Ascending aorta (tissue), 2 donors: ENCODE data around the gene CYP2U1. TPM values are rescaled to one million over a fixed set of nuclear protein-coding genes. Genes with fewer than 3 reads are reported as not detected.

ENCODE experiments used
- DNase-seq, 2 donors: peaks; one replicate each; pipeline ENCODE4 v3.0.0-alpha.2; 2019; ENCODE audit warnings: low spot score in 2 of 2
- H3K27ac ChIP-seq, 2 donors: fragments of 200-600 bp; sonication (generic); one replicate each; pipeline ENCODE4 v1.5.1; 2016 to 2017; ENCODE audit warnings: mild to moderate bottlenecking in 1 of 2
- H3K27me3 ChIP-seq: fragments of 200-600 bp; sonication (generic); one replicate; pipeline ENCODE4 v1.5.1; 2017
- H3K36me3 ChIP-seq, 2 donors: fragments of 200-600 bp; sonication (generic); one replicate each; pipeline ENCODE4 v1.5.1; 2016
- H3K4me1 ChIP-seq, 2 donors: fragments of 200-600 bp; sonication (generic); one replicate each; pipeline ENCODE4 v1.5.1; 2016 to 2017; ENCODE audit warnings: mild to moderate bottlenecking in 1 of 2
- H3K4me3 ChIP-seq, 2 donors: fragments of 200-600 bp; sonication (generic); one replicate each; pipeline ENCODE4 v1.5.1; 2016 to 2017; ENCODE audit warnings: mild to moderate bottlenecking in 1 of 2
- H3K9me3 ChIP-seq, 2 donors: fragments of 200-600 bp; sonication (generic); one replicate each; pipeline ENCODE4 v1.5.1; 2016
- CTCF ChIP-seq, 3 experiments: fragments of 200-600 bp in 2 of 3; fragments of 450-650 bp in 1 of 3; sonication (generic) in 2 of 3; IDR thresholded peaks; one replicate each; pipeline ENCODE4 v1.5.1; 2016 to 2019; ENCODE audit warnings: antibody characterized with exemption in 3 of 3, mild to moderate bottlenecking in 1 of 3, moderate library complexity in 1 of 3
- intact Hi-C: fragments of 100-400 bp; cut with DNase I; formaldehyde crosslinking; loops from one replicate; pipeline ENCODE4 v1.15.1; 2023
- total RNA-seq: library from RNA; depleted of rRNA; stranded (reverse); fragments of >200 nt; gene quantifications from one replicate; pipeline ENCODE4 v1.1.0, GENCODE V29; 2016

The CYP2U1 gene
- total RNA-seq, 1 donor from 2014 or later = 23.8 TPM

DNA sequence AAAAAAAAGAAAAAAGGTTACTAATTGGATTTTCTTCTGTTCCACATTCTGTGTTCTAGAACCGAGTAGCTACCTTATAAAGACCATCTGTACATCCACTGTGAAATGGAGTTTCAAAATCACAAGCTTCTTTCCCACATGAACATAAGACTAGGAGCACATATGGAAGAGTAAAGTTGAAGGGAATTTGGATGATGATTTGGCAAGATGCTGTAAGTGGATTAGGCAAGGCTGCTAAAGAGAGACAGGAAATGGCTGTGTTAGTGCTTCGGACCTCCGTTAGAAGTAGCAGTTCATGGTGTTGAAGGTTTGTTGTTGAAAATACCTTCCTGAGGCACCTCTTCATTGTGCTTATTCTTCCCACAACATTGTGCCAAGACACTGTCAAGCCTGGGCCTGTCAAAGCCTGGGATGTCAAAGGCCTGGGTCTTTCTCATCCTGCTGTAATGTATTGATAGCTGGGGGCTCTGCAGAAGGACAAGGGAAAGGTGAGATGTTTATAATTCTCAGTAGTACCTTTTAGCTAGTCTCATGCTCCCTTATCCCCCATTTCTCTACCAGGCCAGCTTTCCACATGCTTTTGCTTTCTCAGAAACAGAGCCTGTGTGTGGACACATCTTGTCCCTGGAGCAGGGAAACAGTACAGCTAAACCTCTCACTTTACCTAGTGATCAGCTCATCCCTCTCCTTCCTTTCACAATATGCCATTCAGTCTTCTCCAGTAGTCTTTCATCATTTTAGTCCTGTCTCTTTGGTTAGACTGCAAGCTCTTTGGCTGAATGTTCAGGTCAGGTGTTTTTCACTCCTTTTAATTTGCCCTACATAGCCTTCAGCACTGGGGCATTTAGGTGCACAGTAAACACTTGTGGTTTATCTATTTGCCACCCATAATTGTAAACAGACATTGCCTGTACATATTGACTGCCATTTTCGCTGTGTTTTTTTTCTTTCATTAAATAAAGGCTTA lies 37.9 kb upstream of the CYP2U1 start:
- no peaks in the 10 kb centered on the region for H3K36me3 ChIP-seq
- intact Hi-C loops = no loop called here
- no peak for DNase-seq
- TF ChIP-seq CTCF (IDR thresholded peaks at IDR 0.05) = no peak
- no peak overlapping the region for H3K27ac ChIP-seq
- H3K27me3 ChIP-seq = no peaks in the 10 kb centered on the region
- no peak overlapping the region for H3K4me3 ChIP-seq
- peaks cover 0 to 12% of the 10 kb centered on the region in 2 donors for H3K4me1 ChIP-seq
- H3K9me3 ChIP-seq = no peaks in the 10 kb centered on the region

DNA sequence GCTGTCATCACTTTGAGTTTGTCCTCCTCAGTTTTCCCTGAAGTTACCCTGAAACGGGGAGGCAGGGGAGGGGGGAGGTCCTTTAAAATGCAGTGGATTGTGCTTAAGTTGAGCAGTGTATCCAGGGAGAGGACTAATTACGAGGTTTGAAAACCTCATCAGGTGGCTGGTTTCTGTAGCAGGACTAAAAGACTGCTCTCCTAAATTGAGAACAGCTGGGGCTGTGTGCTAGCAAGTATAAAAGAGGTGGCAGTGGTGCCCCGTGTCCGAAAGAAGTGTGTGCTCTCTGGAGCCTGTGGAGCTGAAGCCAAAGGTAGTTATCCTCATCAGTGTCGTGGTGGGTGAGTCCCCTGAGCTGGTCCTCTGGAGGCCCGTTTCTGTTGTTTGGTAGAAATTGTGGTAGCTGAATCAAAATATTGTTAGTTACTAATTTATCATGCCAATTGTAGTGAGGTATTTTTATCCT lies 37.2 kb upstream of the CYP2U1 start:
- Histone ChIP-seq H3K27ac (no peak overlapping the region), H3K27me3 (no peaks in the 10 kb centered on the region), H3K9me3 (no peaks in the 10 kb centered on the region), H3K36me3 (no peaks in the 10 kb centered on the region), H3K4me1 (peaks cover 0 to 12% of the 10 kb centered on the region in 2 donors), H3K4me3 (no peak overlapping the region)
- no peak for TF ChIP-seq CTCF (IDR thresholded peaks at IDR 0.05)
- DNase-seq = no peak
- intact Hi-C loops = no loop called here

DNA sequence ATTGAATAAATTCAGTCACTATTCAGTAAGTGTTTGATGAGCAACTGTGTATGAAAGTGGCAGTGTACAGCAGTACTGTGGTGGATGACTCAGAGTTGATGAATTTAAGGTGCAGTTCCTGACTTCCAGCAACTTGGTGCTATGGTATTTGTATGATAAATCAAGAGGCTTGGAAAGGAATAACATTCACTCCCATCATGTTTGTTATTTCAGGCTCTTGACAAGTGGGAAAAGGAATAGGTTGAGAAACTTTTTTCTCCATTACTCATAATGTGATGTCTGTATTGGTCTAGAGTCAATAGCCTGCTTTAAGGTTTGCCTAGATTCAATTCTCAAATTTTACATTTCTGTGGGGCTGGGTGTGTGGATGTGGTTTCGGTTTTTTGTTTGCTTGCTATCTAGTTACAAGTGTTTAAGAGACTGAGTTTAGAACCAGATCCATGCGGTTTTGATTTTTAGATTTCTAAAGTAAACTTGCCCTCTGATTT lies 35.1 kb upstream of the CYP2U1 start:
- H3K4me3 ChIP-seq = peak overlapping the region in 1 of 2 donors; percentile 36
- no peaks in the 10 kb centered on the region for H3K36me3 ChIP-seq
- peaks cover 0 to 13% of the 10 kb centered on the region in 2 donors for H3K4me1 ChIP-seq
- intact Hi-C loops = loop anchor here (1.0 kb wide), 1 partner anchor 72 kb away; the partner anchor contains the start of gene SGMS2
- H3K9me3 ChIP-seq = no peaks in the 10 kb centered on the region
- H3K27ac ChIP-seq = peak overlapping the region; percentile 48 to 68
- TF ChIP-seq CTCF (IDR thresholded peaks at IDR 0.05) = no peak
- no peak for DNase-seq
- H3K27me3 ChIP-seq = no peaks in the 10 kb centered on the region

GRCh38 chr4:107896646-107897045 lies 34.7 kb upstream of the CYP2U1 start:
- peaks cover 0 to 15% of the 10 kb centered on the region in 2 donors for H3K4me1 ChIP-seq
- intact Hi-C loops = loop anchor here (1.0 kb wide), 1 partner anchor 72 kb away; the partner anchor contains the start of gene SGMS2
- no peak for DNase-seq
- TF ChIP-seq CTCF (IDR thresholded peaks at IDR 0.05) = no peak
- H3K9me3 ChIP-seq = no peaks in the 10 kb centered on the region
- no peaks in the 10 kb centered on the region for H3K36me3 ChIP-seq
- H3K27ac ChIP-seq = peak overlapping the region; percentile 48 to 68
- H3K27me3 ChIP-seq = no peaks in the 10 kb centered on the region
- H3K4me3 ChIP-seq = peak overlapping the region in 1 of 2 donors; percentile 36

DNA sequence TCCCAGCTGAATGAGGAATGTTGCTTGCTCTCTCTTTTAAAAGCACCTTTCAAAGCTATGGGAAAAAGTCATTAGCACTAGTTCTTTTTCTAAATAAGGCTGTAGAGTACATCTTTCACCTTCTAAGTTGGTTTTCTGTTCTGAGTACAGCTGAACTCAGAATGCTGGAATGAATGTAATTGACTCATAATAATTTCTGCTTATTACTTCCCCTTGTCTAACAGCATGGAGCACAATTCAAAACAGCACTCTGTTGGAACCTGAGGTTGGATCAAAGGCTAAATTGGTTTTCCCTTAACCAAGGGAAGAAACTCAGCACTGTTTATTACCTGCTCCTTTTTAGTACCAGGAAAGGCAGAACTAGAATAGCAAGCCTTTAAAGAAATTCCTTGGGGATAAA lies 33.5 kb upstream of the CYP2U1 start:
- no peaks in the 10 kb centered on the region for H3K27me3 ChIP-seq
- no peaks in the 10 kb centered on the region for H3K36me3 ChIP-seq
- H3K9me3 ChIP-seq = no peaks in the 10 kb centered on the region
- TF ChIP-seq CTCF (IDR thresholded peaks at IDR 0.05) = no peak
- DNase-seq = no peak
- no peak overlapping the region for H3K4me3 ChIP-seq
- peak overlapping the region; percentile 16 to 48 for H3K27ac ChIP-seq
- H3K4me1 ChIP-seq = peaks cover 0 to 15% of the 10 kb centered on the region in 2 donors
- intact Hi-C loops = no loop called here
